ENCODE results near the gene NME3. TPM values are rescaled to one million over a fixed set of nuclear protein-coding genes. Genes with fewer than 3 reads are reported as not detected.

Gene NME3
- 28.9 to 70.0 TPM (median 65.7 TPM) in 5 replicates for total RNA-seq (2022; extraction: Qiagen RNA extraction)

DNA sequence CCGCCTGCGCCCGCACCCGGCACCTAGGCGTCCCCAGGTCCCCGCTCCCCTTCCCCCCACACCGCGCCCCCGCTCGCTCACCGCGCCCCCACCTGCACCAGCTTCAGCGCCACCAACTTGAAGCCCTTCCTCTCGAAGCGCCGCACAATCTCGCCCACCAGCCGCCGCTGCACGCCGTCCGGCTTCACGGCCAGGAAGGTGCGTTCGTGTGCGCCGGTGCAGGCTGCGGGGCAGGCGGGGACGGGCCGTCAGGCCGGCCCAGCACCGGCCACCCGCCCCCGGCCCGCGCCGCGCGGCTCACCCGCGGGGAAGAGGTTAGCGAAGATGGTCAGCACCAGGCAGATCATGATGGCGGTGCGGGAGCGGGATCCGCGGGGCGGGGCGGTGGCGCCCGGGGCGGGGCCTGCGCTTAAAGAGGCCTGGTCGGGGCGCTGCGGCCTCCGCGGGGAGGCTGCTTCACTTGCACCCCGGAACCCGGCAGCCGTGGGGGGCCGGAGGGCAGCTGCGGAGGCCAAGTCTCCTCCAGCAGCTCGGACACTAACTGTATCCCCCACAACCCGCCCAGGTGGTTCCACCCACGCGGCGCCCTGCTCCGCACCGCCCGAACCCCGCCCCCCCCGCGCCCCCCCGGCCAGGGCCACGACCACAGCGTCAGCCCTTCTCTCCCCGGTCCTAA, at the start of gene NME3:
Gene NME3, minus strand, starts transcription at position 356 of the 676 bp plus-strand sequence. Its CDS starts 9 bp downstream, at position 347.

GRCh38 chr16:1793578-1794220, 22.4 kb upstream of the NME3 start, which contains the start of gene IGFALS:
Gene IGFALS (minus strand): TSS chr16:1793705. CDS start chr16:1793652, 53 bp downstream.

DNA sequence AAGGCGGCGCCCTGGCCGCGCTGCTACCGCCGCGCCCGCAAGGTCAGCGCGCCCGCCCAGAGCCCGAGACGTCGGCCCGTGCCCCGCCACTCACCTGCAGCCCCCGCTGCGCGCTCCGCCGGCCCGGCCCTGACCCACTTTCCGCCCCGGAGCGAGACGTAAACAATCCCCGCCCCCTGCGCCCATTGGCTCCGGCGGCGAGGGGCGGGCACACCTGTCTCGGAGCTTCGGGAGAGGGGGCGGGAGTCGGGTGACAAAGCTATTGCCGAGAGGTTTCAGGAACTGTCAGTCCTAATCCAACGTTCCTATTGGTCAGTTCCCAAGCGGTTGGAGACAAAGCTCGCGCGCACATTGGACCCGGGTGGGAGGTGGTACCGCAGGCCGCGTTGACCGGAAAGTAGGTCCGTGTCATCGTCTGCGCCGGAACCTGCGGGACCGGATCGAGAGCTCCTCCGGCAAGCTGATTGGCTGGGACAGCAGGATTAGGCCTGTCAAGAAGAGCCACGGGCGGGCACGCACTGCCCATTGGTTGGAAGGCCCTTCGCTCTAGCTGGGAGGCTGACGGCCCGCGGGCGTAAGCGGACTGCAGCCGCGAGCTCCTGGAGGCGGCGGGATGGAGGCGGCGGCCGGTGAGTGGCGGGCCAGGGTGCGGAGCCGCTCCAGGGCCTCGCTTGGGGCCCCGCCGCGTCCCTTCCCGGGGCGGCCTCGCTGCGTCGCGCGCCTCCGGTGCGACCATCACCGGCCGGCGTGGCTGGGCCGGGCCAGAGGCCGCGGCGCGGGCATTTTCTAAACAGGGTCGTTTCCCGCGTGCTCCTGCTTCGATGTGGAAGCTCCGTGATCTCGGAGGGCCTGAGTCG, 11.3 kb upstream of the NME3 start, which contains the start of the genes NUBP2 and SPSB3:
Gene NUBP2, plus strand, starts transcription at position 553 of the 857 bp plus-strand sequence. Its CDS starts 61 bp downstream, at position 614.
Gene SPSB3, minus strand, starts transcription at position 164 of the 857 bp plus-strand sequence. CDS start 1,088 bp downstream, outside the sequence.

DNA sequence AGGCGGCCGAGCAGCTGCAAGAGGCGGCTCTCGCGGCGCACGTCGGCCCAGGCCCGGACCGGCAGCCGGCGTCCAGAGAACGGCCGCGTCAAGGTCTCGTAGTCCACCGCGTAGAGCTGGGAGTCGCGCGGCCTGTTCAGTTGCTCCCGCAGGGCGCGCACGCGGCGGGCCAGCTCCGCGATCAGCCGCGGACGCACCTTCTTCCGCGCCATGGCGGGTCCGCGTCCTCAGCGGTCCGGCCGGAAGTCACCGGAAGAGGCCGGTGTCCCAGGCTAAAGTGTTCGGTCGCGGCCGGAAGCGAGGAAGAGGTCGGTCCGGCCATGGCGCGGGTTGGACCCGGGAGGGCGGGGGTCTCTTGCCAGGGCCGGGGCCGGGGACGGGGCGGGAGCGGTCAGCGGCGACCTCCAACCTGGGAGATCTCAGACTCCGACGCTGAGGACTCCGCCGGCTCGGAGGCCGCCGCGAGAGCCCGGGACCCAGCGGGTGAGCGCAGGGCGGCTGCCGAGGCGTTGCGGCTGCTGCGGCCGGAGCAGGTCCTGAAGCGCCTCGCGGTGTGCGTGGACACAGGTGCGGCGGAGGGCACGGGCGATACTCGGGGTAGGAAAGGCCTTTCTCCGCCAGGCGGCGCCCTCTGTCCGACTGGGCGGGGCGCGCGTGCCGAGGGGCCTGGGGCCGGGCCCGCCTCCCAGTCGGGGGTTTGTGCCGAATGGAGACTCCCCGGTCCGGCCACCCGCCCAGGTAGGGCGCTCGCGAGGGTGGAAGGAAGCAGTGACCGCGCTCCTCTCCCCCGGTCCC, 1.8 kb upstream of the NME3 start, which contains the start of gene MRPS34:
Gene MRPS34, minus strand, starts transcription at position 227 of the 795 bp plus-strand sequence. Its CDS starts 15 bp downstream, at position 212.

DNA sequence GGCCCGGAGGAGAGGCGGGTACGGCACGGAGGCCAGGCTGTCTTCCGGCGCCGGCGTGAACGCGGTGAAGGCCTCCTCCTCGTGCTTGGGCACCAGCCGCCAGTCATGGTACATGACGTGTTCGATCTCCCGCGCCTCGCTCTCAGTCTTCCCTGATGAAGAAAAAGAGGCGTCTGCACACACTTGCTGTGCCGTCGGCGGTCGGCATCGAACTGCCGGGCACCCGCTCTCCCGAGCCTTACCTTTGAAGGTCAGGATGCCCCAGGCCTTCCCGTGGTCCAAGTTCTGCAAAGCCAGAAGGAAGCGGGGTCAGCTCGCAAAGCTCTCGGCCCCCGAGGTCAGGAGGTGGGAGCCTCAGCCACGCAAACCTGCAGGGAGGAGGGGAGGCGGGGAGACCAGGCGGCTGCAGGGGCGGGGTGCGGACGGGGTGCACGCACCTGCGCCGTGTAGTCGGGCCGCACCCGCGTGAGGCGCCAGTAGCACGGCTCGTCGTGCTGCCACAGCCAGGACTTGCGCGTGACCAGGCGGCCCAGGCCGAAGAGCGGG, 1.1 kb upstream of the NME3 start, which contains the start of gene EME2:
Gene EME2, plus strand, starts transcription at position 449 of the 546 bp plus-strand sequence. CDS start 418 bp downstream, outside the sequence.

Other genes with a start within 250 kb of the NME3 start
- gene TMEM204, start 237.9 kb downstream of the NME3 start, total RNA-seq (2022; extraction: Qiagen RNA extraction): not detected in 5 replicates
- gene IFT140, start 159.5 kb downstream of the NME3 start, total RNA-seq (2022; extraction: Qiagen RNA extraction): 7.8 to 9.4 TPM (median 9.2 TPM) in 5 replicates
- gene CRAMP1, start 159.2 kb downstream of the NME3 start, total RNA-seq (2022; extraction: Qiagen RNA extraction): 11.3 to 18.8 TPM (median 17.0 TPM) in 5 replicates
- gene JPT2, start 93.3 kb downstream of the NME3 start, total RNA-seq (2022; extraction: Qiagen RNA extraction): 164 to 217 TPM (median 172 TPM) in 5 replicates
- 34.2 to 66.6 TPM (median 61.2 TPM) in 5 replicates for gene MAPK8IP3, start 65.3 kb downstream of the NME3 start, total RNA-seq (2022; extraction: Qiagen RNA extraction)
- 5.2 to 12.2 TPM (median 10.1 TPM) in 5 replicates for gene EME2, start 1.3 kb upstream of the NME3 start, total RNA-seq (2022; extraction: Qiagen RNA extraction)
- 153 to 277 TPM (median 252 TPM) in 5 replicates for gene MRPS34, start 1.6 kb upstream of the NME3 start, total RNA-seq (2022; extraction: Qiagen RNA extraction)
- 15.2 to 28.8 TPM (median 25.6 TPM) in 5 replicates for gene SPSB3, start 11.0 kb upstream of the NME3 start, total RNA-seq (2022; extraction: Qiagen RNA extraction)
- gene NUBP2, start 11.4 kb upstream of the NME3 start, total RNA-seq (2022; extraction: Qiagen RNA extraction): 57.1 to 94.6 TPM (median 90.2 TPM) in 5 replicates
- 0.04 to 0.13 TPM (median 0.08 TPM) in 3 of 5 replicates, not detected in the others for gene IGFALS, start 22.2 kb upstream of the NME3 start, total RNA-seq (2022; extraction: Qiagen RNA extraction)
- gene HAGH, start 55.3 kb upstream of the NME3 start, total RNA-seq (2022; extraction: Qiagen RNA extraction): 58.3 to 76.8 TPM (median 69.0 TPM) in 5 replicates
- 47.7 to 53.9 TPM (median 52.3 TPM) in 5 replicates for gene FAHD1, start 55.7 kb upstream of the NME3 start, total RNA-seq (2022; extraction: Qiagen RNA extraction)
- 1.7 to 2.3 TPM (median 1.9 TPM) in 5 replicates for gene MEIOB, start 100.6 kb upstream of the NME3 start, total RNA-seq (2022; extraction: Qiagen RNA extraction)
- gene HS3ST6, start 146.9 kb upstream of the NME3 start, total RNA-seq (2022; extraction: Qiagen RNA extraction): 1.6 to 3.9 TPM (median 3.0 TPM) in 5 replicates
- gene MSRB1, start 171.7 kb upstream of the NME3 start, total RNA-seq (2022; extraction: Qiagen RNA extraction): 25.7 to 36.5 TPM (median 34.4 TPM) in 5 replicates
- not detected in 5 replicates for gene RPL3L, start 183.1 kb upstream of the NME3 start, total RNA-seq (2022; extraction: Qiagen RNA extraction)
- gene NDUFB10, start 188.0 kb upstream of the NME3 start, total RNA-seq (2022; extraction: Qiagen RNA extraction): 230 to 308 TPM (median 254 TPM) in 5 replicates
- 3,823 to 5,639 TPM (median 5,518 TPM) in 5 replicates for gene RPS2, start 193.3 kb upstream of the NME3 start, total RNA-seq (2022; extraction: Qiagen RNA extraction)
- 0.10 TPM in 1 of 5 replicates, not detected in the others for gene RNF151, start 195.3 kb upstream of the NME3 start, total RNA-seq (2022; extraction: Qiagen RNA extraction)
- gene TBL3, start 200.5 kb upstream of the NME3 start, total RNA-seq (2022; extraction: Qiagen RNA extraction): 32.8 to 46.2 TPM (median 39.0 TPM) in 5 replicates
- 0.09 to 0.52 TPM (median 0.21 TPM) in 5 replicates for gene NOXO1, start 209.9 kb upstream of the NME3 start, total RNA-seq (2022; extraction: Qiagen RNA extraction)
- 21.3 to 45.6 TPM (median 42.0 TPM) in 5 replicates for gene GFER, start 212.7 kb upstream of the NME3 start, total RNA-seq (2022; extraction: Qiagen RNA extraction)
- gene SYNGR3, start 218.4 kb upstream of the NME3 start, total RNA-seq (2022; extraction: Qiagen RNA extraction): 5.5 to 9.7 TPM (median 8.2 TPM) in 5 replicates
- 45.4 to 65.2 TPM (median 62.1 TPM) in 5 replicates for gene ZNF598, start 238.3 kb upstream of the NME3 start, total RNA-seq (2022; extraction: Qiagen RNA extraction)
- 0.87 to 1.3 TPM (median 1.1 TPM) in 5 replicates for gene NPW, start 248.2 kb upstream of the NME3 start, total RNA-seq (2022; extraction: Qiagen RNA extraction)